Neural cell (in vitro differentiated cells): ENCODE data around the gene SF3B3.

Source experiments
- EZH2 ChIP-seq: fragments of 200-600, 300-800 bp; shearing (Covaris generic), sonication (generic); IDR thresholded peaks from 2 replicates; pipeline ENCODE4 v1.6.1; 2014; ENCODE audit warnings: antibody characterized with exemption, low read length, borderline replicate concordance, mild to moderate bottlenecking; ENCODE audit not compliant: insufficient read depth, poor library complexity, severe bottlenecking
- MXI1 ChIP-seq: fragments of 450-650 bp; conservative IDR thresholded peaks from 2 replicates; pipeline ENCODE4 v1.6.1; 2014; ENCODE audit warnings: antibody characterized with exemption, mild to moderate bottlenecking; ENCODE audit not compliant: poor library complexity, severe bottlenecking
- POLR2AphosphoS5 ChIP-seq: IDR thresholded peaks from 2 replicates; pipeline ENCODE4 v1.6.1; 2012
- RAD21 ChIP-seq: fragments of 450-650 bp; conservative IDR thresholded peaks from 2 replicates; pipeline ENCODE4 v1.6.1; 2014; ENCODE audit warnings: antibody characterized with exemption, mild to moderate bottlenecking, moderate library complexity
- SMC3 ChIP-seq: fragments of 450-650 bp; conservative IDR thresholded peaks from 2 replicates; pipeline ENCODE4 v1.6.1; 2014; ENCODE audit warnings: antibody characterized with exemption, mild to moderate bottlenecking, moderate library complexity; ENCODE audit not compliant: poor library complexity
- TAF1 ChIP-seq: IDR thresholded peaks from 2 replicates; pipeline ENCODE4 v1.6.1; 2012; ENCODE audit warnings: low read depth
- TF ChIP-seq, protein P1 (sequence below): fragments of 450-650 bp; IDR thresholded peaks from 2 replicates; pipeline ENCODE4 v1.5.1; 2014; ENCODE audit warnings: antibody characterized with exemption, mild to moderate bottlenecking, moderate library complexity; ENCODE audit not compliant: poor library complexity, severe bottlenecking
- TF ChIP-seq, protein P2 (sequence below): IDR thresholded peaks from 2 replicates; pipeline ENCODE4 v1.6.1; 2012; ENCODE audit warnings: borderline replicate concordance

DNA sequence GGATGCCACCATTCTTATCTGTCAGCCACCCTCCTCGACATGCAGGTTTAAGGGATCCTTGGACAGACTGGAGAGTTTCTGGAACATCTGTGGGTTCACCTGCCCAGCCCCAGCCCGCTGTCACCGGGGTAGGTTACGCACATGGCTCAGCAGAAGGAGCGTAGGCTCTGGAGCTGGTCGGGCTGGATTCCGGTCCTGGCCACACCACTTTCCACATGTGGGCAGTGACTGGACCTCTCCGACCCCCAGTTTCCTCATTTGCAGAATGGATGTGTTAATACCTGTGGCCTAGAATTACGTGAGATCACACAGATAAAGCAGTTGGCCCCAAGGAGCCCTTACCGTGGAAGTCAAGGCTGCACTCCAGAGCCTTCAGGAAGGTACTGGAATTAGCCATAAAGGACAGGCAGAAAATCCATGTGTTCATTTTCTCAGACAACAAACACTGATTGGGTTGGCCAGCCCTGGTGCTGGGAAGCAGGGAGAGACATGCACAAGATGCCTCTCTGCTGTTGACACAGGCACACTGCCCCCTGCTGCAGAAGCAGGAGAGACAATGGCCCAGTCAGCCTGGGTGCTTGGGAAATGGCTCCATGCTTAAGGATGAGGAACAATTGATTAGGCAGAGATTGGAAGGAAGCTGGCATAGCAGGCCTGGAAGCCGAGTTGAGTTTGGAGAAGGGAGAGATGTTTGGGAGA, 58.8 kb downstream of the SF3B3 start:
- TF ChIP-seq POLR2AphosphoS5 (no peak), RAD21 (no peak), TAF1 (no peak), MXI1 (no peak), SMC3 (no peak), EZH2 (no peak)
- TF ChIP-seq, protein P1, sequence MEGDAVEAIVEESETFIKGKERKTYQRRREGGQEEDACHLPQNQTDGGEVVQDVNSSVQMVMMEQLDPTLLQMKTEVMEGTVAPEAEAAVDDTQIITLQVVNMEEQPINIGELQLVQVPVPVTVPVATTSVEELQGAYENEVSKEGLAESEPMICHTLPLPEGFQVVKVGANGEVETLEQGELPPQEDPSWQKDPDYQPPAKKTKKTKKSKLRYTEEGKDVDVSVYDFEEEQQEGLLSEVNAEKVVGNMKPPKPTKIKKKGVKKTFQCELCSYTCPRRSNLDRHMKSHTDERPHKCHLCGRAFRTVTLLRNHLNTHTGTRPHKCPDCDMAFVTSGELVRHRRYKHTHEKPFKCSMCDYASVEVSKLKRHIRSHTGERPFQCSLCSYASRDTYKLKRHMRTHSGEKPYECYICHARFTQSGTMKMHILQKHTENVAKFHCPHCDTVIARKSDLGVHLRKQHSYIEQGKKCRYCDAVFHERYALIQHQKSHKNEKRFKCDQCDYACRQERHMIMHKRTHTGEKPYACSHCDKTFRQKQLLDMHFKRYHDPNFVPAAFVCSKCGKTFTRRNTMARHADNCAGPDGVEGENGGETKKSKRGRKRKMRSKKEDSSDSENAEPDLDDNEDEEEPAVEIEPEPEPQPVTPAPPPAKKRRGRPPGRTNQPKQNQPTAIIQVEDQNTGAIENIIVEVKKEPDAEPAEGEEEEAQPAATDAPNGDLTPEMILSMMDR: no peak
- TF ChIP-seq, protein P2, sequence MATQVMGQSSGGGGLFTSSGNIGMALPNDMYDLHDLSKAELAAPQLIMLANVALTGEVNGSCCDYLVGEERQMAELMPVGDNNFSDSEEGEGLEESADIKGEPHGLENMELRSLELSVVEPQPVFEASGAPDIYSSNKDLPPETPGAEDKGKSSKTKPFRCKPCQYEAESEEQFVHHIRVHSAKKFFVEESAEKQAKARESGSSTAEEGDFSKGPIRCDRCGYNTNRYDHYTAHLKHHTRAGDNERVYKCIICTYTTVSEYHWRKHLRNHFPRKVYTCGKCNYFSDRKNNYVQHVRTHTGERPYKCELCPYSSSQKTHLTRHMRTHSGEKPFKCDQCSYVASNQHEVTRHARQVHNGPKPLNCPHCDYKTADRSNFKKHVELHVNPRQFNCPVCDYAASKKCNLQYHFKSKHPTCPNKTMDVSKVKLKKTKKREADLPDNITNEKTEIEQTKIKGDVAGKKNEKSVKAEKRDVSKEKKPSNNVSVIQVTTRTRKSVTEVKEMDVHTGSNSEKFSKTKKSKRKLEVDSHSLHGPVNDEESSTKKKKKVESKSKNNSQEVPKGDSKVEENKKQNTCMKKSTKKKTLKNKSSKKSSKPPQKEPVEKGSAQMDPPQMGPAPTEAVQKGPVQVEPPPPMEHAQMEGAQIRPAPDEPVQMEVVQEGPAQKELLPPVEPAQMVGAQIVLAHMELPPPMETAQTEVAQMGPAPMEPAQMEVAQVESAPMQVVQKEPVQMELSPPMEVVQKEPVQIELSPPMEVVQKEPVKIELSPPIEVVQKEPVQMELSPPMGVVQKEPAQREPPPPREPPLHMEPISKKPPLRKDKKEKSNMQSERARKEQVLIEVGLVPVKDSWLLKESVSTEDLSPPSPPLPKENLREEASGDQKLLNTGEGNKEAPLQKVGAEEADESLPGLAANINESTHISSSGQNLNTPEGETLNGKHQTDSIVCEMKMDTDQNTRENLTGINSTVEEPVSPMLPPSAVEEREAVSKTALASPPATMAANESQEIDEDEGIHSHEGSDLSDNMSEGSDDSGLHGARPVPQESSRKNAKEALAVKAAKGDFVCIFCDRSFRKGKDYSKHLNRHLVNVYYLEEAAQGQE: no peak
